Measurements from ENCODE around the gene MICOS13. TPM values are rescaled to one million over a fixed set of nuclear protein-coding genes. Genes with fewer than 3 reads are reported as not detected.

Gene MICOS13
- total RNA-seq, 2 donors from 2014 or later: 127 to 142 TPM

GRCh38 chr19:5644037-5644436 lies 36.3 kb downstream of the MICOS13 start:
- intact Hi-C loops (cut with DNase I): no loop called here
- ATAC-seq (no peak), DNase-seq (no peak)

GRCh38 chr19:5643060-5643459 lies 37.3 kb downstream of the MICOS13 start:
- ATAC-seq: no peak
- intact Hi-C loops (cut with DNase I): no loop called here
- DNase-seq: no peak

- ATAC-seq (peak in 1 of 2 donors; percentile 31), DNase-seq (no peak)
- intact Hi-C loops (cut with DNase I): no loop called here
Measured at GRCh38 chr19:5642204-5642603, 38.1 kb downstream of the MICOS13 start.

GRCh38 chr19:5641171-5641570 lies 39.1 kb downstream of the MICOS13 start:
- ATAC-seq: no peak
- intact Hi-C loops (cut with DNase I): no loop called here
- DNase-seq: no peak

GRCh38 chr19:5637971-5638370 lies 42.3 kb downstream of the MICOS13 start:
- DNase-seq (no peak), ATAC-seq (no peak)
- intact Hi-C loops (cut with DNase I): no loop called here

- ATAC-seq (no peak), DNase-seq (no peak)
- intact Hi-C loops (cut with DNase I): no loop called here
Measured at GRCh38 chr19:5635427-5635826, 44.9 kb downstream of the MICOS13 start.

- intact Hi-C loops (cut with DNase I): no loop called here
- DNase-seq (no peak), ATAC-seq (no peak)
Measured at GRCh38 chr19:5632657-5633056, 47.7 kb downstream of the MICOS13 start.

DNA sequence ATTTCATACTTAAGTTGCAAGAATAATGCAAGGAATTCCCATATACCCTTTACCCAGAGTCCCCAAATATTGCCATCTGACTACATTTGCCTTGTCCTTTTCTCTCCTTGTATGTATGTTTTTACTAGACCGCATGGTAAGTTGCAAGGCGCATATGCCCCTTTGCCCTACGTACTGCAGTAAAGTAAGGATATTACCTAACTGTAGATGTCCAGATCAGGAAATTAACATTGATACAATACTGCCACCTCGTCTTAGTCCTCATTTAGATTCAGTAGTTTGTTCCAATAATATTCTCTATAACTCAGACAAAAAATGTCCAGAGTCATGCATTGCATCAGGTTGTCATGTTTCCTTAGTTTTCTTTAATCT lies 48.1 kb downstream of the MICOS13 start:
- ATAC-seq: no peak
- no peak for DNase-seq
- intact Hi-C loops (cut with DNase I): no loop called here

GRCh38 chr19:5631567-5632240 lies 48.6 kb downstream of the MICOS13 start:
- intact Hi-C loops (cut with DNase I): no loop called here
- no peak for DNase-seq
- peak; percentile 13 to 45 for ATAC-seq

DNA sequence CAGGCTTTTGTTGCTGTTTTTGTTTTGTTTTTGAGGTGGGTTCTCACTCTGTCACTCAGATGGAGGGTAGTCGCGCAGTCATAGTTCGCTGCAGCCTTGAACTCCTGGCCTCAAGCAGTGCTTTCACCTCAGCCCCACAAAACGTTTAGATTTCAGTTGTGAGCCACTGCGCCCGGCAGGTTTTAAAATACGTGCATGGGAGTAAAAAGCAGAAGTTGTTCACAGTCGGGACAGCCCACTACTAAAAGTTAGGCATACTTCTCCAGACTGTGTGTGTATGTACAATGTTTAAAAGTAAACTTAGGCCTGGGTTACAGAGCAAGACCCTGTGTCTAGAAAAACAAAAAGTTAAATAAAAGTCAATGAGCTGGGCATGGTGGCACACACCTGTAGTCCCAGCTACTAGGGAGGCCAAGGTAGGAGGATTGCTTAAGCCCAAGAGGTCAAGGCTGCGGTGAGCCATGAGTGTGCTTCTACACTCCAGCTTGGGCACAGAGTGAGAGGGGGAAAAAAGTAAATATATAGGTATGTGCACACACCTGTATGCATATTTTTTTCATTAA lies 51.3 kb downstream of the MICOS13 start:
- DNase-seq: no peak
- intact Hi-C loops (cut with DNase I): no loop called here
- ATAC-seq: no peak

DNA sequence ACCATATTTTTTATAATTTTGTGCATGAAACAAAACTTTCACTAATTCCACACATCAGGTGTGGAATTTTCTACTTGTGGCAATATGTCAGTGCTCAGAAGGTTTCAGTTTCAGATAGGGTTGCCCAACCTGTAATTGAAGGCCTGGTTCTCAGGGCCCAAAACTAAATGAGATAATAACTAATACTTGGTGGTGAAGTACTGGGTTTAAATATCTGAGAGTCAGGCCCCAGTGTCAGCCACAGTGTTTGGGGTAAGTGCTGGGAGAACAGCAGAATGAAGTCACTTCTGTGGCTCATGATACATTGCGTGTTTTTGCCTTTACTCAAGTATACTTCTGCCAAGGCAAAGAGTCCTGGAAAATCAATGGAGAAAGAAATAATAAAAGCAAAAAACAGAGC lies 51.9 kb downstream of the MICOS13 start:
- DNase-seq: no peak
- intact Hi-C loops (cut with DNase I): no loop called here
- ATAC-seq: no peak

Other genes starting within 250 kb of the MICOS13 start
- gene ZNRF4, start 225.1 kb downstream of the MICOS13 start, total RNA-seq: not detected
- under 1 TPM; 0.15 to 0.37 TPM for gene TINCR, start 112.6 kb downstream of the MICOS13 start, total RNA-seq
- gene SAFB2, start 57.7 kb downstream of the MICOS13 start, total RNA-seq: 10 to 100 TPM; 47.7 to 54.7 TPM
- gene SAFB, start 57.4 kb downstream of the MICOS13 start, total RNA-seq: 10 to 100 TPM; 51.7 to 63.2 TPM
- 1 to 10 TPM; 4.0 to 4.4 TPM for gene HSD11B1L, start 511 bp upstream of the MICOS13 start, total RNA-seq
- 100 to 1,000 TPM; 500 to 504 TPM for gene RPL36, start 9.8 kb upstream of the MICOS13 start, total RNA-seq
- 10 to 100 TPM; 51.4 to 57.1 TPM for gene LONP1, start 39.6 kb upstream of the MICOS13 start, total RNA-seq
- not detected for gene CATSPERD, start 40.1 kb upstream of the MICOS13 start, total RNA-seq
- gene PRR22, start 104.2 kb upstream of the MICOS13 start, total RNA-seq: 1 to 10 TPM in 1 of 2 donors, under 1 TPM in 1; 0.47 to 1.7 TPM
- gene DUS3L, start 110.6 kb upstream of the MICOS13 start, total RNA-seq: 10 to 100 TPM; 15.3 to 28.2 TPM
- gene NRTN, start 124.6 kb upstream of the MICOS13 start, total RNA-seq: 10 to 100 TPM; 28.7 to 29.6 TPM
- gene FUT6, start 159.2 kb upstream of the MICOS13 start, total RNA-seq: not detected
- not detected for gene FUT3, start 170.9 kb upstream of the MICOS13 start, total RNA-seq
- not detected for gene FUT5, start 190.0 kb upstream of the MICOS13 start, total RNA-seq
- gene NDUFA11, start 223.3 kb upstream of the MICOS13 start, total RNA-seq: 100 to 1,000 TPM; 503 to 537 TPM
- 1 to 10 TPM; 1.9 to 3.3 TPM for gene VMAC, start 224.4 kb upstream of the MICOS13 start, total RNA-seq
- 1 to 10 TPM; 6.6 to 6.9 TPM for gene CAPS, start 233.7 kb upstream of the MICOS13 start, total RNA-seq